Mesenchymal stem cell (in vitro differentiated cells and primary cell): ENCODE results near the gene IFNA10.
A peak's percentile ranks its signal among the peaks of the same experiment; 100 is the strongest.
"Not testable (repeated sequence)": the region's sequence is repeated elsewhere in the genome, so short reads cannot be mapped to it uniquely, and the experiment has no call there.

Experiments used
- DNase-seq: peaks from one replicate; pipeline ENCODE4 v3.0.0-alpha.2; 2013
- H2AFZ ChIP-seq: one replicate; pipeline ENCODE4 v1.6.1; 2013; ENCODE audit warnings: low read depth, mild to moderate bottlenecking, control low read depth, inconsistent platforms, low read length, moderate library complexity
- H2AK5ac ChIP-seq: 2 replicates; pipeline ENCODE4 v1.6.1; 2013; ENCODE audit warnings: low read length, moderate library complexity, mild to moderate bottlenecking, inconsistent platforms; ENCODE audit not compliant: severe bottlenecking
- H2BK120ac ChIP-seq: one replicate; pipeline ENCODE4 v1.6.1; 2013; ENCODE audit warnings: low read depth, mild to moderate bottlenecking, inconsistent platforms, low read length, moderate library complexity
- H2BK12ac ChIP-seq, 2 experiments: one replicate each; pipeline ENCODE4 v1.6.1; 2013; ENCODE audit warnings: inconsistent platforms in 2 of 2, low read length in 2 of 2, mild to moderate bottlenecking in 2 of 2, moderate library complexity in 2 of 2, control low read depth in 1 of 2
- H2BK15ac ChIP-seq: one replicate; pipeline ENCODE4 v1.6.1; 2013; ENCODE audit warnings: mild to moderate bottlenecking, low read depth, inconsistent platforms; ENCODE audit not compliant: poor library complexity, severe bottlenecking
- H2BK5ac ChIP-seq: 2 replicates; pipeline ENCODE4 v1.6.1; 2013; ENCODE audit warnings: low read depth, mild to moderate bottlenecking, low read length, control low read depth, inconsistent platforms; ENCODE audit not compliant: poor library complexity, severe bottlenecking
- H3K14ac ChIP-seq, 2 experiments: one replicate each; pipeline ENCODE4 v1.6.1; 2013; ENCODE audit warnings: inconsistent platforms in 2 of 2, low read length in 2 of 2, control low read depth in 1 of 2, mild to moderate bottlenecking in 1 of 2, moderate library complexity in 1 of 2
- H3K18ac ChIP-seq, 2 experiments: one replicate each; pipeline ENCODE4 v1.6.1; 2013; ENCODE audit warnings: inconsistent platforms in 2 of 2, low read length in 2 of 2, control low read depth in 1 of 2, low read depth in 1 of 2, mild to moderate bottlenecking in 1 of 2
- H3K23ac ChIP-seq, 2 experiments: one replicate each; pipeline ENCODE4 v1.6.1; 2013; ENCODE audit warnings: inconsistent platforms in 2 of 2, low read length in 2 of 2, mild to moderate bottlenecking in 2 of 2, moderate library complexity in 2 of 2, control low read depth in 1 of 2
- H3K27ac ChIP-seq: 2 replicates; pipeline ENCODE4 v1.5.1; 2013; ENCODE audit warnings: mild to moderate bottlenecking, moderate library complexity, low read length, control low read depth, inconsistent platforms; ENCODE audit not compliant: poor library complexity, severe bottlenecking
- H3K27me3 ChIP-seq, 2 experiments: 2 replicates each; pipeline versions ENCODE4 v1.6.1 to v1.7.0; 2013; ENCODE audit warnings: low read length in 2 of 2, mild to moderate bottlenecking in 2 of 2, moderate library complexity in 2 of 2, control low read depth in 1 of 2, inconsistent platforms in 1 of 2; ENCODE audit not compliant: control insufficient read depth in 1 of 2, insufficient read depth in 1 of 2
- H3K36me3 ChIP-seq, 2 experiments: 2 replicates each; pipeline versions ENCODE4 v1.6.1 to v1.7.0; 2013; ENCODE audit warnings: low read length in 2 of 2, control low read depth in 1 of 2, inconsistent platforms in 1 of 2, low read depth in 1 of 2, mild to moderate bottlenecking in 1 of 2; ENCODE audit not compliant: insufficient read depth in 2 of 2, control insufficient read depth in 1 of 2
- H3K4ac ChIP-seq, 2 experiments: one replicate each; pipeline ENCODE4 v1.6.1; 2013; ENCODE audit warnings: inconsistent platforms in 2 of 2, low read length in 2 of 2, mild to moderate bottlenecking in 2 of 2, moderate library complexity in 2 of 2, control low read depth in 1 of 2, low read depth in 1 of 2
- H3K4me1 ChIP-seq: 2 replicates; pipeline ENCODE4 v1.6.1; 2013; ENCODE audit warnings: low read depth, low read length, control low read depth; ENCODE audit not compliant: control insufficient read depth, insufficient read depth
- H3K4me2 ChIP-seq: 2 replicates; pipeline ENCODE4 v1.6.1; 2013; ENCODE audit warnings: low read length, mild to moderate bottlenecking, inconsistent platforms; ENCODE audit not compliant: poor library complexity, severe bottlenecking
- H3K4me3 ChIP-seq, 2 experiments: 2 replicates each; pipeline versions ENCODE4 v1.5.1 to v1.7.0; 2013; ENCODE audit warnings: low read length in 2 of 2, mild to moderate bottlenecking in 2 of 2, control low read depth in 1 of 2, low read depth in 1 of 2; ENCODE audit not compliant: insufficient read depth in 1 of 2
- H3K79me1 ChIP-seq: replicated peaks from 2 replicates; pipeline ENCODE4 v1.6.1; 2013; ENCODE audit warnings: mild to moderate bottlenecking, control low read depth, low read length, inconsistent platforms; ENCODE audit not compliant: poor library complexity, severe bottlenecking
- H3K9ac ChIP-seq: 2 replicates; pipeline ENCODE4 v1.7.0; 2013; ENCODE audit warnings: mild to moderate bottlenecking, low read length, moderate library complexity
- H3K9me3 ChIP-seq: 2 replicates; pipeline ENCODE4 v1.7.0; 2013; ENCODE audit warnings: mild to moderate bottlenecking, low read length; ENCODE audit not compliant: control insufficient read depth
- H4K8ac ChIP-seq: one replicate; pipeline ENCODE4 v1.6.1; 2013; ENCODE audit warnings: inconsistent platforms, mild to moderate bottlenecking, low read length, moderate library complexity
- H4K91ac ChIP-seq: one replicate; pipeline ENCODE4 v1.6.1; 2013; ENCODE audit warnings: mild to moderate bottlenecking, low read length, inconsistent platforms
- WGBS: methylation state at CpG from one replicate; pipeline ENCODE4 v1.1.7; 2013; ENCODE audit warnings: mixed read lengths; 5-methylcytosine and 5-hydroxymethylcytosine counted together

IFNA10 gene

DNA sequence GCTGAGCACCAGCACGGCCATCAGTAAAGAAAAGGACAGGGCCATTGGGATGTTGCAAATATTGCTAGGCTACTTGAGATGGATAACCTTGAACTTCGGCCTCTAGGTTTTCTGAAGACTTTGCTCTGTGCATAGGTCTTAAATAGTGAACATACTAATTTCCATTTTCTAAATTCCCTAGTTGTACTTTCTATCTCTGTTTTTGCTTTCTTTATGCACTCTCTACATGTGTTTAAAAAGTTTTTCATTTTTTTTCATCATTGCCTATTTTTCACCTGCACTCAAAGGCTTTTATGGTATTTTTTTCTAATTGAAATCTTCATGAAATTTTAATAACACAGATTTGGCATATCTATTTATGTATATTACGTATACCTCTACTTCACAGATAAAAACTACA is 19.5 kb downstream of the IFNA10 start, which contains the start of gene IFNA4:
IFNA4 (minus strand) TSS at position 101 of the 400 bp plus-strand sequence; CDS start at position 45, 56 bp downstream.
- H3K27ac ChIP-seq, result not testable (repeated sequence)

DNA sequence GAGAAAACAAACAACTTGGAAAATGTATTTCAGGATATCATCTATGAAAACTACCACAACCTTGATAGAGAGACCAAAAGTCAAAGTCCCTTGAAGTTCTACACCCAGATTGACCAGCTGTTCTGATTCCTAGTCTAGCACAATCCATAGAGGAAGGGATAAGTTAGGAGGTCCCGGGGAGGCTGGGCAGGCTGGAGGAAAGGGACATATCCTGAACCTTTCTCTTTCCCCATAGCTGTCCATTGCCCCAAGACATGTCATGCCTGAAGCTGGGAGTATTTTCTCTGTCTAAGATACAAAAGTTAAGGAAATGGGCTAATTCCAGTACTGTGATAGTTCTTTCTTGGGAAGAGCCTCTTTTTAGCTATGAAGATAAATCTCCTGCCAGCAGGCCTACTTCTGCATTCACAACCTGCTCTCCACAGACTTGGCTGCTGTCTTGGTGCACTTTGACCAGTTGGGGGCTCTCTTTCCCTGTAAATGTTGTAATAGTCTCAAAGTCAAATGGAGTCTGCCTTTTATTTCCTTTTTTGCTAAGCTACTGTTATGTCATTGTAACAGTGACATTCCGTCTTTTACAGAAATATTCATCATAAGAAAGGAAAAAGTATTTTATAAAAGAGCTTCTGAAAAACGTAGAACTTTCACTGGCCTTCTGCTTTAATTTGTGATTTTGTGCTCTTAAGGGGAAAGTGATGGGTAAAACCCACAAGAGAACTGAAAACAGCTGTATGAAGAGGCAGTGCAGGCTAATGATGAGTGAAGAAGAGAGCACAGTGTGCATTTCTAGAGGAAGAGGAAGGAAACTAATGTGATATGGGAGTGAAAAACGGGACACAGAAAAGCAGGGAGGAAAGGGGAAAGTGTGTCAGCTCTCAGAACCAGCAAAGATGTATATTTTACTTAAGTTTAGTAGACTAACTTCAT is 23.9 kb downstream of the IFNA10 start:
- not testable (repeated sequence) for H3K4ac ChIP-seq, H3K14ac ChIP-seq, H3K27ac ChIP-seq, H2BK120ac ChIP-seq, H2BK15ac ChIP-seq, H4K91ac ChIP-seq, H3K4me1 ChIP-seq, H2AK5ac ChIP-seq, H3K36me3 ChIP-seq, H3K4me3 ChIP-seq, H3K4me2 ChIP-seq, H3K9me3 ChIP-seq, H3K79me1 ChIP-seq, H3K18ac ChIP-seq, H3K23ac ChIP-seq, H2BK5ac ChIP-seq, H3K9ac ChIP-seq, H2BK12ac ChIP-seq, H4K8ac ChIP-seq, H2AFZ ChIP-seq
- peaks cover 5 to 12% of the 10 kb centered on the region in 2 experiments for H3K27me3 ChIP-seq
- DNase-seq, result peak; percentile 5
- WGBS, result 35% methylated on average over 2 of the region's 4 CpGs

More for the DNA sequence above, 19.5 kb downstream of the IFNA10 start, which contains the start of gene IFNA4:
- not testable (repeated sequence) for H2AK5ac ChIP-seq, H3K79me1 ChIP-seq, H3K4me2 ChIP-seq, H3K23ac ChIP-seq, H3K27me3 ChIP-seq, H3K36me3 ChIP-seq, H2BK120ac ChIP-seq, H3K4ac ChIP-seq, H2BK15ac ChIP-seq, H3K9me3 ChIP-seq, H3K14ac ChIP-seq, H3K4me3 ChIP-seq, H3K9ac ChIP-seq, H2BK5ac ChIP-seq, H2AFZ ChIP-seq, H2BK12ac ChIP-seq, H3K4me1 ChIP-seq, H4K8ac ChIP-seq, H4K91ac ChIP-seq, DNase-seq, H3K18ac ChIP-seq
- WGBS, result no CpG with 5 or more reads among the region's 3 CpGs

DNA sequence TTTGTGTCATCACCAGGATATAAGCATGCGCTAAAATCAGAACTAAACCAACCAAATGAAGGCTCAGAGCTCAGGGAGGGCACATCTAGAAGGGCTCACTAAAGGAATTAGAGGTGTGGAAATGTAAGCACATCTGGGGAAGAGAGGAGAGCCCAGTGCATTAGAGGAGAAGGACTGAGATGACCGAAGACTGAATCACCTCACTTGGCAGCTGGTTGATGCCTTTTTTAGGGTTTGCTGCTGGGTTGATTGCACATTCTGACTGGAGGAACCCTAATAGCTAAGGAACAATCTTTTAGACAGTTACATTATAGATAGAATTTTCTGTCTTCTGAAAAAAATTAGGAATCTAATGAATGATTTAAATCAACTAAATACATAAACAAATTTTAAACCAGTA is 32.3 kb downstream of the IFNA10 start:
- Histone ChIP-seq H4K8ac (no peak overlapping the region), H2BK5ac (no peak overlapping the region), H3K36me3 (no peaks in the 10 kb centered on the region), H3K27me3 (peaks cover 4 to 12% of the 10 kb centered on the region in 2 experiments), H2BK12ac (no peak overlapping the region), H3K9ac (no peak overlapping the region), H3K4me2 (no peak overlapping the region), H2AFZ (no peak overlapping the region), H2BK15ac (no peak overlapping the region), H3K18ac (no peak overlapping the region), H4K91ac (no peak overlapping the region), H3K79me1 (no peaks in the 10 kb centered on the region), H3K9me3 (no peaks in the 10 kb centered on the region), H2AK5ac (no peak overlapping the region), H3K4me3 (no peak overlapping the region), H3K23ac (no peak overlapping the region), H3K14ac (no peak overlapping the region), H2BK120ac (no peak overlapping the region), H3K27ac (no peak overlapping the region), H3K4ac (no peak overlapping the region), H3K4me1 (no peaks in the 10 kb centered on the region)
- DNase-seq, result no peak
- WGBS, result 100% methylated on average over 2 of the region's 2 CpGs

DNA sequence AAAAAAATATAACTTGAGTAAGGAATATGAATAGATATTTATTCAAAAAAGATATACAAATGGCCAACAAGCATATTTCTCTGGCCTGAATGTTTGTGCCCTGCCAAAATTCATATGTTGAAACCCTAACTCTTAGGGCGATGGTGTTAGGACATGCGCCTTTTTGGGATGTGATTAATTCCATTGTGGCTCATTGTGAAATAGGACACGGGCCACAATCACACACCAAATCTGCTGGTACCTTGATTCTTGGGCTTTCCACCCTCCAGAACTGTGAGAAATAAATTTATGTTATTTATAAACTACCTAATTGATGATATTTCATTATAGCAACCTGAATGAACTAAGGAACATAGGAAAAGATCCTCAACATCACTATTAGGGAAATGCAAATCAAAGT is 34.8 kb downstream of the IFNA10 start:
- WGBS, result 100% methylated on average over 2 of the region's 3 CpGs
- H2BK5ac ChIP-seq, result no peak overlapping the region
- H2AK5ac ChIP-seq, result no peak overlapping the region

More for the DNA sequence above, 34.8 kb downstream of the IFNA10 start:
- Histone ChIP-seq H4K8ac (no peak overlapping the region), H2BK12ac (no peak overlapping the region), H3K14ac (no peak overlapping the region), H3K79me1 (no peaks in the 10 kb centered on the region), H3K23ac (no peak overlapping the region), H3K18ac (no peak overlapping the region), H3K9me3 (no peaks in the 10 kb centered on the region), H3K4me3 (no peak overlapping the region), H4K91ac (no peak overlapping the region), H3K36me3 (no peaks in the 10 kb centered on the region), H2BK15ac (no peak overlapping the region), H3K27ac (no peak overlapping the region), H2BK120ac (no peak overlapping the region), H3K27me3 (peaks cover 0 to under 1% of the 10 kb centered on the region in 2 experiments), H3K4me2 (no peak overlapping the region), H3K9ac (no peak overlapping the region), H3K4me1 (no peaks in the 10 kb centered on the region), H3K4ac (no peak overlapping the region), H2AFZ (no peak overlapping the region)
- no peak for DNase-seq
